Neuron (in vitro differentiated cells): ENCODE measurements around the gene MYLK2.
A peak's percentile ranks its signal among the peaks of the same experiment; 100 is the strongest.

ENCODE experiments used
- H2AFZ ChIP-seq: one replicate; pipeline ENCODE4 v1.6.1; 2013; ENCODE audit warnings: low read depth, mild to moderate bottlenecking, inconsistent platforms, low read length, moderate library complexity
- H3K27me3 ChIP-seq: one replicate; pipeline ENCODE4 v1.6.1; 2013; ENCODE audit warnings: low read length; ENCODE audit not compliant: insufficient read depth
- H3K36me3 ChIP-seq: one replicate; pipeline ENCODE4 v1.6.1; 2013; ENCODE audit warnings: low read length; ENCODE audit not compliant: insufficient read depth
- H3K4me1 ChIP-seq: one replicate; pipeline ENCODE4 v1.6.1; 2013; ENCODE audit warnings: low read length; ENCODE audit not compliant: insufficient read depth
- H3K4me3 ChIP-seq: 2 replicates; pipeline ENCODE4 v1.5.1; 2013; ENCODE audit warnings: mild to moderate bottlenecking, low read length, moderate library complexity
- H3K9me3 ChIP-seq: one replicate; pipeline ENCODE4 v1.6.1; 2013; ENCODE audit warnings: low read length

MYLK2 gene

DNA sequence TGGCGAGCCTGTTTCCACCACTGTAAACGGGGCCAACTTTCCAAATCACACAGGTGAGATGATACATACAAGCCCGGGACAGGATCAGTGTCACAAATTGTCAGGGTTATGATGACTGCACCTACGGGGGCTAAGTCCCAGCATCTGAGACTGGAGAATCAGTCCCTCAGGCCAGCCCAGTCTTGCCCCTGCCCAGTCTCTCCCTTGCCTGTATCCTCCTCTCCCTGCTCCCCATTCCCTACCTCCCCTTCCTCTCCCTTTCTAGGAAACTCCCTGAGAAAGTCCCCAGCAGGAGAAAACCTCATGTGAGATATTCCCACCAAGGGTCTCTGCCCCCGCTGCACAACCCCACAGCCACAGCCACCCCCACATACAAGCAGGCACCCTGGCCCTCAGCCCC lies 24.7 kb downstream of the MYLK2 start:
- Histone ChIP-seq H2AFZ (no peak overlapping the region), H3K4me1 (peaks cover 25% of the 10 kb centered on the region), H3K4me3 (no peak overlapping the region), H3K27me3 (peaks cover under 1% of the 10 kb centered on the region), H3K36me3 (no peaks in the 10 kb centered on the region), H3K9me3 (no peaks in the 10 kb centered on the region)

DNA sequence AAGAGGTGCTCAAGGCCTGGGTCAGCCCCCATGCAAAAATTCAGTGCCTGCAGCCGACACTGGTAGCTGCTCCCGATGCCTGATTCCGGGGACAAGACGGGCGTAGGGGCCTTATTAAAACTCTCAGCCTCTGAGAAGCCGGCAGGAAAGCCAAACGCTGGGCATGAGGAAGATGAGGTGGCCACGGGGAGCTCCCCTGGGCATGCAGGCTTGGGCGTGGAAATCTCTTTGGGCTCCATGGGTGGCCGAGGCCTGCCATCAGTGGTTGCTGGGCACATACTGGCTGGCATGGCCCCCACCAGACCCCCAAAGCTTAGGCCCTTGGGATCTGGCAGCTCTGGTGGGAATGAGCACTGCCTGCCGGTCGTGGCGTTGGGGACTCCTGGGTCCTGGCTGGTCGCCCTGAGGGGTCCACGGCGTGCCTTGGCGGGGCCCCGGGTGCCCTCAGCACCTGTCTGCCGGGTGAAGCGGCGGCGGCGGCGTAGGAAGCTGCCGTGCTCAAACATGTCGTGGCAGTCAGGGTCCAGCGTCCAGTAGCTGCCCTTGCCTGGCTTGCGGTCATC lies 25.7 kb downstream of the MYLK2 start:
- no peaks in the 10 kb centered on the region for H3K36me3 ChIP-seq
- no peak overlapping the region for H2AFZ ChIP-seq
- peaks cover 9% of the 10 kb centered on the region for H3K27me3 ChIP-seq
- peaks cover 25% of the 10 kb centered on the region for H3K4me1 ChIP-seq
- no peak overlapping the region for H3K4me3 ChIP-seq
- H3K9me3 ChIP-seq, result no peaks in the 10 kb centered on the region

DNA sequence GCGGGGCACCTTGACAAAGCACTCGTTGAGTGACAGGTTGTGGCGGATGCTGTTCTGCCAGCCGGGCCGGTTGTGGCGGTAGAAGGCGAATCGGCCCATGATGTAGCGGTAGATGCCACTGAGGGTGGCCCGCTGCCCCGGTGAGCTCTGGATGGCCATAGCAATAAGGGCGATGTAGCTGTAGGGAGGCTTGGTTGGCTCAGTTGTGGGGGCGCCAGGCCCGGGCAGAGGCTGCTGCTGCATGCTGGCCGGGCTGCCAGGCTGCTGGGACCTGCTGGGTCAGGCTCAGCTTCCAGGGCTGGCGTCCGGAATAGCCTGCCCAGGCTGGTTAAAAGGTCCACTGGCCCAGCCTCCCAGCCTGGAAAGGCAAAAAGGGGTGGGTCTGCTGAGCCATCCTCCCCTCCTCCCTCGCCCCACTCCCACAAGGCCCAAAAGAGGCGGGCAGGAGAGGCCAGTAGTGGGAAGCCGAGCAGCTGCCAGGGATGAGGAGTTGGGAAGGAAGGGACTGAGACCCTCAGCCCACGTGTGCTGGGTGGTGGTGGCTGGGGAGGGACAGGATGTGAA lies 26.2 kb downstream of the MYLK2 start, which contains the start of gene FOXS1:
Gene FOXS1, minus strand, starts transcription at position 305 of the 564 bp plus-strand sequence. Its CDS starts 62 bp downstream, at position 243.
- H3K9me3 ChIP-seq, result no peaks in the 10 kb centered on the region
- no peaks in the 10 kb centered on the region for H3K36me3 ChIP-seq
- H3K4me3 ChIP-seq, result no peak within 1 kb of the TSS
- peaks cover 9% of the 10 kb centered on the region for H3K27me3 ChIP-seq
- H2AFZ ChIP-seq, result peak within 1 kb of the TSS; percentile 4
- H3K4me1 ChIP-seq, result peaks cover 25% of the 10 kb centered on the region

DNA sequence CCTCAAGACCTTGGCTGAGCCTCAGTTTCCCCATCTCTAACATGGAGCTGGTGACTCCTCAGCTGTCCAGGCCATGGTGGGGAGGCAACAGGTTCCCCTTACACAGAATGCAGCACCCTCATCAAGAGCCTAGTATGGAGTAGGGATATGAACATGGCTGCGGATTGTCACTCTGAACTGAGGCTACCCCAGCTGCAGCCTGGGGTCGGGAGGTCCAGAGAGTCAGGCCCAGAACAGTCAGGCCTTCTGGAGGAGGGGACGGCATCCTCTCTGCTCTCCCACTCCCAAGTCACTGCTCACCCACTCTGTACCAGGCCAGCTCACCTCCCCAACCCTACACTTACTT lies 27.6 kb downstream of the MYLK2 start:
- Histone ChIP-seq H3K9me3 (no peaks in the 10 kb centered on the region), H2AFZ (no peak overlapping the region), H3K27me3 (peaks cover 15% of the 10 kb centered on the region), H3K4me1 (peaks cover 25% of the 10 kb centered on the region), H3K4me3 (no peak overlapping the region), H3K36me3 (no peaks in the 10 kb centered on the region)

DNA sequence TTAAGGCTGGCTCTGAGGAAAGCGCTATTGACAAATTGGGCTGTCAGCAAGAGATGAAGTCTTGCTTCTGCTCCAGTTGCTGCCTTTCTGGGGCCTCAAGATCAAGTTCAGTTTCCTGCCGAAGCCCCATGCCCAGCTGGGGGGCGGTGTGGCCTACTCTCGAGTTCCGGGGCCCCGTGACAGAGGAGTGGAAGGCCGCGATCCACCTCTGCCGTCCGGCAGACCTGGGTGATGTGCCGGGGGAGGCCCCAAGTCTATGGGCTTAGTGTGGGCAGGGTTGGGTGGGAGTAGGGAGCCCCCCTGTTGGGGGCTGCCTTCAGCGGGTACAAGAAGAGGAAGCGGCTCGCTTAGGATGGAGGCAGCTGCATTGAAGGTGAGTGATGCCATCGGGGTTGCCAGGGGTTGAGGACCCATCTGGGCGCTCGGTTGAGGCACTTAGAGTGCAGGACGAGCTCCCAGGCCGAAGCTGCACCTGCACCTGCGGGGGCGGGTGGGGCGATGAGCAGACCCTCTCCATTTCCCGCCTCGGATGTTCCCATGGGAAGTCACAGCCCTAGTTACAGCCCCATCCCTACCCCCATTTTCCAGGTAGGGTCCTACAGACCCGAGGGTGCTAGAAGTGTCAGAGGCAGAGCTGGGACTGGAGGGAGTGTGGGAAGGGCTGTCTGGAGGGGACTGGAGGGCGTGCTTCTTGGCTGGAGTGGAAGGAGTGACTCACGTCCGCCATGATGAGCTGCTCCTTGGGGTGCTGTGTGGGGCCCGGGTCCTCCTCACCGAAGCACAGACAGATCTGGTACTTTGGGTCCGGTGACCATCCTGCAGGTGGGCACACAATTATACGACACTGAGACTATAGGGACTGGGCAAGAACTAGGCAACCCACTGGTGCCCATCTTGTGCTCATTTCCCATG lies 29.2 kb downstream of the MYLK2 start:
- H2AFZ ChIP-seq, result no peak overlapping the region
- no peak overlapping the region for H3K4me3 ChIP-seq
- H3K36me3 ChIP-seq, result no peaks in the 10 kb centered on the region
- H3K4me1 ChIP-seq, result peaks cover 13% of the 10 kb centered on the region
- H3K9me3 ChIP-seq, result no peaks in the 10 kb centered on the region
- peaks cover 15% of the 10 kb centered on the region for H3K27me3 ChIP-seq

DNA sequence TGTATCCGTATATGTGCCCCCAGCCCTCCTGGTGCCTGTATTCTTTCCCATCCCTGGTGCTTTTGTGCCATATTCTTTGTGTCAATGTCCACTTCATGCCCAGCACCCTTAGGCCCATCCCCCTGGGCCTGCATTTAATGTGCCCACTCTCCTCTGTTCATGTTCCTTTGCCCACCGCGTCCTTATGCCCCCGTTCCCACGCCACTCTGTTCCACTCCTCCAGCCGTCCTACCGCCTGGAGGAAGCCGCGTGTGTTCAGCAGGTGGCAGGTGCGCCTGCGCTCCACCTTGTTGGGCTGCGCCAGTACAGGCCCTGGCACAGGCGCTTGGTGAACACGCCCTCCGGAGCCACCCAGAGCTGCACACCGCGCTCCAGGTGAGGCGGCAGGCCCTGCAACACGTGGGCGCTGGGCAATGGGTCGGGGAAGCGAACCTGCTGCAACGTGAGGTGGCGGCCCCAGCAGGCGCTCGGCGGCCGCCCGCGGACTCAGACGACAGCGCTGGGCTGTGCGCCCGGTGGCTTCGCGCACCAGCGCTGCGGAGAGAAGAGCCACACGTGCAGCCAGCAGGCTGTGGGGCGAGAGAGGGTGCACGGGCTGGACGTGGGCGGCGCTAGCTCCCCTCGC lies 30.3 kb downstream of the MYLK2 start:
- Histone ChIP-seq H3K27me3 (peaks cover 24% of the 10 kb centered on the region), H3K36me3 (no peaks in the 10 kb centered on the region), H3K4me3 (no peak overlapping the region), H3K4me1 (peaks cover 13% of the 10 kb centered on the region), H3K9me3 (no peaks in the 10 kb centered on the region), H2AFZ (no peak overlapping the region)

DNA sequence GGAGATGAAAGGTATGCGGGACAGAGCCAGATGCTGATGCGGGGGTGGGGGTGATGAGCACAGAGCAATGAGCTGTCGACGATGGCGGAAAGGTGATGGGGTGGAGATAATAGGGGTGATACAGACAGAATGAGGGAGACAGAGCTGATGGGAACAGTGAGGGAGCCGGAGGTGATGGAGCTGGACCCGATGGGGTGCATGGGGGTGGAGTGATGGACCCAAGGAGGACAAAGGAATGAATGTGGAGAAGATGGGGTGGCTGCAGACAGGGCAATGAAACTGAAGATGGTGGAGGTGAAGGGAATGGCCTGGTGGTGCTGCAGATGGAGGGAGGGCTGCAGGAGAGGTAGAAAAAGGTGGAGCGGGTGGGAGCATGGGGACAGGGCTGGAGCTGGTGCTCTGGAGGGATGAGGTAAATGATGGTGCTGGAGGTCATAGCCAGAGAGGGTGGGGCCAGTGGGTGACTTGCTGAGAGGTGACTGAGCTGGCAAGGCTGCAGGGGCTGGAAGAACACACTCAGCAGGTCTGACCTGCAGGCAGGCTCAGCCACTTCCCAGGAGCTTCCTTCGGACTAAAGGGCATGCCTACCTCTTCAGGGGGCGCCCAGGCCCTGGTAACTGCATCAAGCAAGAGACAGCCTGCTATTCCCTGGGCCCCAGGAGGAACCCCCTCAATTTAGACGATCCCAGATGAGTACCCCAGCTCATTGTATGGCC lies 32.2 kb downstream of the MYLK2 start:
- Histone ChIP-seq H3K4me1 (no peaks in the 10 kb centered on the region), H3K27me3 (peaks cover 32% of the 10 kb centered on the region), H3K36me3 (no peaks in the 10 kb centered on the region), H3K4me3 (no peak overlapping the region), H3K9me3 (no peaks in the 10 kb centered on the region), H2AFZ (no peak overlapping the region)

DNA sequence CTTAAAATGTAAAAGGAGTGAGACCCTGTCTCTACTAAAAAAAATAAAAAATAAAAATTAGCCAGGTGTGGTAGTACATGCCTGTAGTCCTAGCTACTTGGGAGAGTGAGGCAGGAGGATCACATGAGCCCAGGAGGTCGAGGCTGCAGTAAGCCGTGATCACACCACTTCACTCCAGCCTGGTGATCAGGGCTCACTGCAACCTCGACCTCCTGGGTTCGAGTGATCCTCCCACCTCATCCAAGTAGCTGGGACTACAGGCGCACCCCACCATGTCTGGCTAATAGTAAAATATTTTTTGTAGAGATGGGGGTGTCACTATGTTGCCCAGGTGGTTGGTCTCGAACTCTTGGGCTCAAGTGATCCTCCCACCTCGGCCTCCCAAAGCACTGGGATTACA lies 34.3 kb downstream of the MYLK2 start:
- H3K4me3 ChIP-seq, result no peak overlapping the region
- no peaks in the 10 kb centered on the region for H3K4me1 ChIP-seq
- H2AFZ ChIP-seq, result no peak overlapping the region
- no peaks in the 10 kb centered on the region for H3K36me3 ChIP-seq
- H3K27me3 ChIP-seq, result peaks cover 32% of the 10 kb centered on the region
- H3K9me3 ChIP-seq, result no peaks in the 10 kb centered on the region

DNA sequence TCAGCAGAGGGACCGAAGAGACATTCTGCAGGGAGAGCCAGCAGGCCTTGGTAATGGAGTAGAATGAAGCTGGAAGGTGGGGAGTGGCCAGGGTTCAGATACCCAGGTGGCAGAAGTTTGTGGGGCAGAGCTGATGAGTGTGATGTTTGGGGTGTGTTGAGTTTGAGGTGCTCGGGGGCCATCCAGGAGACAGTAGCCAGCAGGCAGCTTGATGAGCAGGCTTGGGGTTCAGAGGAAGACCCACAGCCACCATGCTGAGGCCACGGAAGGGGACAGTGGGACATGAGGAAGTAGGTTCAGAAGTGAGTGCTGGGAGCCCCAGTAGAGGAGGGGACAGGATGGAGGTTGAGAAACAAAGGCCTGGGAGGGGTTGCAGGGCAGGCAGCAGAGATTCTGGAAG lies 37.4 kb downstream of the MYLK2 start:
- Histone ChIP-seq H2AFZ (no peak overlapping the region), H3K9me3 (no peaks in the 10 kb centered on the region), H3K36me3 (no peaks in the 10 kb centered on the region), H3K27me3 (peaks cover 18% of the 10 kb centered on the region), H3K4me3 (no peak overlapping the region), H3K4me1 (peaks cover 10% of the 10 kb centered on the region)

DNA sequence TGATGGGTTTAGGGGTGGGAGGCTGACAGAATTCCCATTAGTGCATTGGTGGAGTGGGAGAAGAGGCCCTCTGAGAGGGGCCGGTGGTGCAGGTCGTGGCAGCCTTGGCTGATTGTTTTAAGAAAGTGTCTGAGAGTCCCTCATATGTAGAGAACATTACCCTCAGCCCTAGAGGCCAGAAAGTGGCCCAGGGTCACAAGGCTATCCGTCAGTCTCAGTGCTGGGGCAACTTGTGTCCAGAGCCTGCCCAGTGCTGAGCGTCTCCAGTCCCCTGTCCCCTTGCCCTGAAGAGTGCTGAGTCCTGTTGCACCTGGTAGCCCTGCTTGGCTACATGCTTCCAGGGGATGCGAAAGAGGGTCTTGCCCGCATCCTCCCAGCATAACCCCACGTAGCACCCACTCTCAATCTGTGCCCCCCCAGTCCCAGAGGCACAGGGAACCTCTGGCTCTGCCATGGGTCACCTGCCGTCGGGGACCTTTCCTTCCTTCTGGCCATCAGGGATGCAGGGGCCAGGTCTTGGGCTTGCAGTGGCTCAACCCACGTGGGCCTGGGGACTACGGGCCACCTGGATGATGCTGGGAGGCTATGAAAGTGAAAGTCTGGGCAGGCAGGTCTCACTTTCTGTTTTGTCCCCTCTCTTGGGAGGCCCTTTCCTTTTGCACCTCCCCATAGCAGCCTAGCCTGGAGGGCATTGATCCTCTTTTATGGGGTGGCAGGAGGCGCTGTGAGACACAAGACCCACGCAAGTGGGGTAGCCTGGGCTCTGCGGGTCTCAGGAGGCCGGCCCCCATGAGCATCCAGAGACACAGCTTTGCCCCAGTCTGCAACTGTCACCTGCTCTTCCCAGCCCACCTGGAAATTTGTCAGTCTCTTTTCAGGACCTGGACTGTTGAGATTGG lies 39.0 kb downstream of the MYLK2 start:
- Histone ChIP-seq H3K4me1 (peaks cover 15% of the 10 kb centered on the region), H3K9me3 (no peaks in the 10 kb centered on the region), H3K36me3 (no peaks in the 10 kb centered on the region), H3K4me3 (no peak overlapping the region), H3K27me3 (peaks cover 17% of the 10 kb centered on the region), H2AFZ (no peak overlapping the region)

DNA sequence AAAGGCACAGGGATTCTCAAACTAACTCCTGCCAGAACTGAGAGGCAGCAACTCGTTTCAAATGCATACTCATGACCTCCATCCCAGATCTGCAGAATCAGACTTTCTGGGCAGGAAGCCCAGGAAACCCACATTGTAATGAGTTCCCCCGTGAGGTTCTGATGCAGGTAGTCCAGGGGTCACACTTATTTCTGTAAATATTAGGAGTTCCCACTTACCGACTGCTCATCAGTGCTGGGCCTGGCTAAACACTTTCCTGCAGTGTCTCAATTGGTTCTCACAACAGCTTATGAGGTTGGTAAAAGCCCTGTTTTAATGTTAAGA lies 39.6 kb downstream of the MYLK2 start:
- H3K4me3 ChIP-seq, result no peak overlapping the region
- H3K27me3 ChIP-seq, result peaks cover 15% of the 10 kb centered on the region
- no peak overlapping the region for H2AFZ ChIP-seq
- no peaks in the 10 kb centered on the region for H3K9me3 ChIP-seq
- peaks cover under 1% of the 10 kb centered on the region for H3K36me3 ChIP-seq
- peaks cover 15% of the 10 kb centered on the region for H3K4me1 ChIP-seq
